H4 (cell line): ENCODE measurements around the gene CHRM5. TPM values are rescaled to one million over a fixed set of nuclear protein-coding genes. Genes with fewer than 3 reads are reported as not detected.

Experiments used
- DNase-seq: peaks from one replicate; pipeline ENCODE4 v3.0.0-alpha.2; 2015; ENCODE audit warnings: low spot score
- total RNA-seq: library from RNA; depleted of rRNA; stranded (reverse); fragments of >200 nt; shearing (Covaris generic); gene quantifications from 2 replicates; pipeline ENCODE4 v1.2.3, GENCODE V29; 2014; rRNA removed

Gene CHRM5
- total RNA-seq, 1 experiment from 2014 or later, result not detected

DNA sequence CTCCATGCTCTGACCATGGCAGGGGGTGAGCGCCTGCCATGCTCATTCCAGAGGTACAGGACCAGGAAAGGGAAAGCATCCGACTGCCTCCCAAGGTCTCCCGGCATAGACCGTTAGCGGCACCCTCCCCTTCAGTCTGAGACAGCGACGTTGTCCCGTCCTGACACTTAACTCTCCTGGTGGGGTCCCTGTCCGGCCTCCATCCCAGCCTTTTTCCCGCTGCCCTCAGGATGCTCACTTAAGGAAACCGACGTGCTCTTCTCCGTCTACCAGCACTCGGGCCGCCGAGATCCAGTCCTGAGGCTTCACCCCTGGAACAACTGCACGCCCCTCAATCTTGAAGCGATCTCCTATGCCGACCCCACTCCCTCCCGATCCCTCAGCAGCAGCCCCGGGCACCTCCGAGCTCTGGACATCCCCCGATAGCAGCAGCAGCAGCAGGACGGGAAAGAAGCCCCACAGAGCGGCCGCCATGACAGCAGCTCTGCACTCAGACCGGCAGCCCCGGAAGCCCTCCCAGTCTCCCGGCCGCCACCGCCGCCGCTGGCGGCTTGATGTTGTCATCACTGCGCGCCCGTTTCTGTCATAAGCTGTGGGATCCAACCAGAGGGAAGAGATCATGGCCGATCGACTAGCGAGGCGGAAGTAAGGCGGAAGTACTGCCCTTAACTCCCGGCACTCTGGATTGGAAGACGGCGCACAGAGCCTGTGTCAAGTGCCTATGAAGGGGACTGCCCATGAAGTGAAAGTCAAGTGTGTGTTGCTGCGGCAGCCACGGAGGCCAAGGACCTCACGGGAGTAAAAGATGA lies 133.3 kb downstream of the CHRM5 start, which contains the start of the genes EMC7 and PGBD4:
TSS of gene EMC7 (minus strand) at position 497 of the 809 bp plus-strand sequence. CDS start at position 474, 23 bp downstream.
TSS of gene PGBD4 (plus strand) at position 718 of the 809 bp plus-strand sequence. CDS start 449 bp downstream, outside the sequence.
- DNase-seq, result peak; percentile 99

DNA sequence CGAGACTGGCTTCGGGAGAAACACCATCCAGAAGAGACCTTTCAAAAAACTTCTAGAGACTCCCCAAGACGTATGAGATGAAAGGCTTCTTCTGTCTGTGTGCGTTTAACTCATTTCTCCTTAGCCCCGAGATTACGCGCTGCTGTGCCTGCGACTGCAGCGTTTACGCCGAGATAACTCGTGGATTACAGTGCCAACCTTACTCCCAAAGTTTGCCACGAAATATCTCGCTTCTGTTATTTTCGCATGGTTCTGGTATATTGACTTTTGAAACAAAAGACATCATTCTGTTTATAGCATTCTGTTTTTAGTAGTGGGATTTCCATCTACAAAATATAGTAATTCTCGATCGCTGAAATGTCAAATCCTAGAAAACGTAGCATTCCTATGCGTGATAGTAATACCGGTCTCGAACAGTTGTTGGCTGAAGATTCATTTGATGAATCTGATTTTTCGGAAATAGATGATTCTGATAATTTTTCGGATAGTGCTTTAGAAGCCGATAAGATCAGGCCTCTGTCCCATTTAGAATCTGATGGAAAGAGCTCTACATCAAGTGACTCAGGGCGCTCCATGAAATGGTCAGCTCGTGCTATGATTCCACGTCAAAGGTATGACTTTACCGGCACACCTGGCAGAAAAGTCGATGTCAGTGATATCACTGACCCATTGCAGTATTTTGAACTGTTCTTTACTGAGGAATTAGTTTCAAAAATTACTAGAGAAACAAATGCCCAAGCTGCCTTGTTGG lies 134.1 kb downstream of the CHRM5 start:
- no peak for DNase-seq

DNA sequence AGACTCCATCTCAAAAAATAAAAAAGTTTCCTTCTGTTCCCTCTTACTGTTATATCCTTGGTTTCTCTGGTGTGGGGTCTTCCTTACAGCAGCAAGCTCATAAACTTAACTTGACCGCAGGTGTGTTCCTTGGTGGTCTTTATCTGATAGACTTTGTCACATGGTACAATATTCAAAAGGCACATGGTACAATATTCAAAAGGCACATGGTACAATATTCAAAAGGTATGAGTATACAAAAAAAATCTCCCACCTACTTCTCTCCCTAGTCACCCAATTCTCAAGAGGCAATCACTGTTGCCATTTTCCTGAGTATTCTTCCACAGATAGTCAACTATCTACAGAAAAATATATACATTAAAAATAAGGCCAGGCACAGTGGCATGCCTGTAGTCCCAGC lies 138.1 kb downstream of the CHRM5 start:
- no peak for DNase-seq

DNA sequence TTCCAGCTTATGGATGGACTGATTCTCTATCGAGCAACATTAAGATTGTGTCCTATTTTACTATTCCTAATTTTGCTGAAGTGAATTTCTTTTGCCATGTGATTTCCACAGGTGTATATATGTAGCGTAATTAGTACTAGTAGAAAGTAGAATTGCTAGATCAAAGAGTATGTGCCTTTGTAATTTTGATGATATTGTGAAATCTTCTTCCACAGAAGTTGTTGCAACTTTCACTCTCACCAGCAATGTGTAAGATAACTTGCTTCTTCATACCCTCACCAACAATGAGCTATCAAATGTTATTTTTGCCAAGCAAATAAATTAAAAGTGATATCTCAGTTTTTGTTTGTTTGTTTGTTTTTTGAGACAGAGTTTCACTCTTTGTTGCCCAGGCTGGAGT lies 139.0 kb downstream of the CHRM5 start:
- no peak for DNase-seq

DNA sequence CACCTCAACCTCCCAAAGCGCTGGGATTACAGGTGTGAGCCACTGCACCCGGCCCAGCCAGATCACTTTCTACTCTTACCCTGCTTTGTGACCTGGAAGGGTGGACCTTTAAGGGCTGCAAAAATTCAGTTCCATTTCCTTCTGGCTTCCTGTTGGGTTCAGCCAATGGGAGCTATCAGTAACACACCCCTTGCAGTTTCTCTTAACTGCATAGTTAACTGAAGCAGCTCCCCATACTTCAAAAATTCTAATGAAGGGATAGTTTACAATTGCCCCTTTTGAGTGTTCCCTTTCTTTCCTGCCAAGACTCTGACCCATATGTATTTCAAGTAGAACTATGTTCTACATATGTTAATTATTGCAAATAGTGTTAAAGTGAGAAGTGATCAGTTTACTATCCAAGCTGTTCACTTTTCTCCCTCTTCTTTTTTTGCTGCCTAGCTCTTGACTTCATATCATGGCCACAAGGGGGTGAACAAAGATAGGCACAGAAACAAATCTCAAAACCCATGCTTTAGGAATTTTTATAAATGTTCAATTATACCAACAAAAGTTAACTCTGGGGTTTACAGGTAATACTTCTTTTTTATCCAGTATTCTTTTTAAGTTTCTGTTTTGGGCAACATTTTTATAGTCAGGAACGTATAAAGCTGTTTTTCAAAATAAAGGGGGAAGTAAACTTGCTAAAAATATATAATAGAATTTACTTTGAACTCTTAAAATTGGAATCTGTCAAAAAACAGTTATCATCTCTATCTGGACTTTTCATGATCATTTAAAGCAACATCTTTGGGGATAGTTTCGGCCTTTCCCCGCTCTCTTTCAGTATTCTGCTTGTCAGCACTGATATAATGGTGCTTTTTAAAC lies 141.7 kb downstream of the CHRM5 start:
- peak; percentile 18 for DNase-seq

DNA sequence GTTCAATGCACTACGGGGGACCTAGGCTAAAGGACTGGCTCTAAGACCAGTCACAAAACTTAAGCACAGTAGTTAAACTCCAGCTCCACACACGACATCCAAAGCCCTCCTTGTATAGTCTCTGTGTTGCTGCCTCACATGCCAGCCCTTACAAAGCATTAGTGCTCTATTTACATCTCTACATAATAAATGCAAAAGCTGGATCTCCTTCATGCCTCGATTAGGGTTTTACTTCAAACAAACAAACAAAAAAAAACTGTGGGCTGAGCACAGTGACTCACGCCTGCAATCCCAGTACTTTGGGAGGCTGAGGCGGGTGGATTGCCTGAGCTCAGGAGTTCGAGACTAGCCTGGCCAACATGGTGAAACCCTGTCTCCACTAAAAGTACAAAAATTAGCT lies 143.2 kb downstream of the CHRM5 start:
- no peak for DNase-seq

DNA sequence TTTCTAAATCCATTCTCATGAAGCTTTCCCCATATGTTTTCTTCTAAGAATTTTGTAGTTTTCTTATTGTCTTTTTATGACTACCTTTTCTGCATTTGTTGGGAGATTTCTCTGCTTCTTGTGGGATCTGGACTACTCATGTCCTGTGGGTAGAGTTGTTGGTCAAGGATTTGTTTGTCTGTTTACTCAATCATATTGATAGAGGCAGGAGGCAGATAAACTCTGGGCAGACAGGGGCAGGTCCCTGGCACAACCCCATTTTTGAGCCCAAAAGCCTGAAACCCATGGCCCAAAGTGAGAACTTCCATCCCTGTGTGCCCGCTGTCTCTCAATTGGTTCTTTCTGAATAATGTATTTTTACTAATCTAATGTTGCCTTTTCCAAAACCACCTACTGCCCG lies 145.9 kb downstream of the CHRM5 start:
- DNase-seq, result no peak

DNA sequence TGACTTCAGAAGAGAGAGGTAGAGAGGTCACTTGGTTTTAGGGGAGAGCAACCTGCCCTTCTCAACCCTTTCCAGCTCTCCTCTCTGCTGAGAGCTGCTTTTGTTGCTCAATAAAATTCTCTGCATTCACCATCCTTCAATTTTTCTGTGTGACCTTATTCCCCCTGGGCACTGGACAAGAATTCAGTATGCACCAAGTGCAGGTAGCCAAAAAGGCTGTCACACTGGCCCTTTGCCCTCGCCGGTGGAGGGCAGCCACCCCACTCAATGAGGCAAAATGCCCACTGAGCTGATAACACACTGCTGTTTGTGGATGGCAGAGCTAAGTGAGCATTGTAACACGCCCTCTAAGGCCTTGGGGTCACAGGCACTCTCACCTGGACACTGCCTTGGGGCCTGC lies 146.4 kb downstream of the CHRM5 start:
- no peak for DNase-seq

DNA sequence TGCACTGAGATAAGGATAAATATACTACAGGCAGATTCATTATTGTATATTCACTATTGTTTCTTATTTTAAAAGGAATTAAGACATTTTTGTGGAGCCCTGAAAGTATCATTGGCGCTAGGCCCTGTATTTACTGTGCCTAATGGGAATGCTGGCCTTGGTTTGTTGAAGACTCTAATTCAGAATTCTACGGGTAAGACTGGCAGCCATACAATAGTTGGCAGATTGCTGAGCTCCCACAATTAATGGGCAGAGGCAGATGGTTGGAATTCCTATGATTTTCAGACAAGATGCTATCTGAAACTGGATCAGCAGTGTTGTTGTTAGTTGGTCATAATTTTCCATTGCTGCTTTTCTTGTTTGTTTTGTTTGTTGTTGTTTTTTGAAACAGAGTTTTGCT lies 148.3 kb downstream of the CHRM5 start:
- DNase-seq, result no peak

Other genes with a start within 250 kb of the CHRM5 start
- gene AVEN, start 70.7 kb downstream of the CHRM5 start, total RNA-seq, result 12.3 and 16.5 TPM in 2 replicates
- gene EMC7, start 133.4 kb downstream of the CHRM5 start, total RNA-seq, result 20.6 and 43.1 TPM in 2 replicates
- gene PGBD4, start 133.6 kb downstream of the CHRM5 start, total RNA-seq, result 1.0 and 1.4 TPM in 2 replicates
- gene KATNBL1, start 241.6 kb downstream of the CHRM5 start, total RNA-seq, result 38.2 and 40.1 TPM in 2 replicates